HG03196 (cell line): ENCODE data around the gene TP53I11.

Experiments
- ATAC-seq: cut with Tn5 transposase; IDR thresholded peaks from one replicate; pipeline ENCODE4 v1.9.1; 2021; ENCODE audit not compliant: unreplicated experiment

TP53I11 gene

GRCh38 chr11:44979543-44980399 lies 29.1 kb upstream of the TP53I11 start:
- no peak for ATAC-seq

- no peak for ATAC-seq
Observed at GRCh38 chr11:44978961-44979331, 28.3 kb upstream of the TP53I11 start.

- ATAC-seq: no peak
Observed at GRCh38 chr11:44978274-44978960, 27.7 kb upstream of the TP53I11 start.

- no peak for ATAC-seq
Observed at GRCh38 chr11:44977493-44977984, 26.9 kb upstream of the TP53I11 start.

GRCh38 chr11:44976576-44976975 lies 25.9 kb upstream of the TP53I11 start:
- ATAC-seq: no peak

- no peak for ATAC-seq
Observed at GRCh38 chr11:44974402-44975000, 23.8 kb upstream of the TP53I11 start.

- ATAC-seq: no peak
Observed at GRCh38 chr11:44973632-44974401, 23.1 kb upstream of the TP53I11 start.

- no peak for ATAC-seq
Observed at GRCh38 chr11:44972746-44973435, 22.2 kb upstream of the TP53I11 start.

- ATAC-seq: no peak
Observed at GRCh38 chr11:44971185-44971584, 20.5 kb upstream of the TP53I11 start.

GRCh38 chr11:44970293-44970692 lies 19.6 kb upstream of the TP53I11 start:
- ATAC-seq: no peak

GRCh38 chr11:44969651-44970252 lies 19.1 kb upstream of the TP53I11 start:
- ATAC-seq: no peak

- no peak for ATAC-seq
Observed at GRCh38 chr11:44968510-44968909, 17.8 kb upstream of the TP53I11 start.

GRCh38 chr11:44967930-44968496 lies 17.3 kb upstream of the TP53I11 start:
- no peak for ATAC-seq

GRCh38 chr11:44966694-44967093 lies 16.0 kb upstream of the TP53I11 start:
- ATAC-seq: no peak

- ATAC-seq: no peak
Observed at GRCh38 chr11:44964526-44965209, 14.0 kb upstream of the TP53I11 start.

GRCh38 chr11:44963948-44964347 lies 13.3 kb upstream of the TP53I11 start:
- ATAC-seq: no peak

GRCh38 chr11:44963136-44963535 lies 12.5 kb upstream of the TP53I11 start:
- no peak for ATAC-seq

GRCh38 chr11:44962464-44962863 lies 11.8 kb upstream of the TP53I11 start:
- no peak for ATAC-seq

- no peak for ATAC-seq
Observed at GRCh38 chr11:44960200-44960845, 9.6 kb upstream of the TP53I11 start.
